SHP77 treated with DMSO at 0.1 percent for 48 hours (cell line): ENCODE results near the gene MMP17.

Source experiments
- DNase-seq: peaks from one replicate; lab custom pipeline; 2025; lab: John Stamatoyannopoulos, UW

The MMP17 gene

GRCh38 chr12:131895640-131896079, 67.5 kb downstream of the MMP17 start:
- DNase-seq: no peak

- peak; percentile 88 for DNase-seq
Observed at GRCh38 chr12:131896080-131896810, 68.1 kb downstream of the MMP17 start.

- DNase-seq: peak; percentile 34
Observed at GRCh38 chr12:131896811-131897270, 68.6 kb downstream of the MMP17 start.

- DNase-seq: no peak
Observed at GRCh38 chr12:131897276-131897675, 69.1 kb downstream of the MMP17 start.

GRCh38 chr12:131897875-131898274, 69.7 kb downstream of the MMP17 start:
- no peak for DNase-seq

- DNase-seq: peak; percentile 9
Observed at GRCh38 chr12:131900397-131900796, 72.2 kb downstream of the MMP17 start.
